T-cell (primary cell): ENCODE measurements around the gene IYD. TPM values are rescaled to one million over a fixed set of nuclear protein-coding genes. Genes with fewer than 3 reads are reported as not detected.

Source experiments
- ATAC-seq, 4 experiments: fragments of 200-7000 bp in 3 of 4; fragments of 150-1000 bp in 1 of 4; cut with Tn5 transposase; replicated peaks in 1 of 4; 1 replicate in 3 of 4; 2 replicates in 1 of 4; pipeline ENCODE4 v1.10.0; 2021; ENCODE audit warnings: moderate library complexity in 3 of 4, mild to moderate bottlenecking in 2 of 4, moderate number of reproducible peaks in 1 of 4
- CTCF ChIA-PET, 2 donors: fragments of 300-600 bp; sonication (Branson Sonifier 250); formaldehyde crosslinking; loops; one replicate each; lab custom pipeline; 2022; ENCODE audit warnings: antibody characterized with exemption in 2 of 2; lab: Charles Lee
- POLR2A ChIA-PET, 2 donors: fragments of 300-600 bp; sonication (Branson Sonifier 250); formaldehyde crosslinking; loops; one replicate each; lab custom pipeline; 2022; ENCODE audit warnings: antibody characterized with exemption in 2 of 2; lab: Charles Lee
- DNase-seq, 35 experiments: peaks; one replicate each; pipeline versions ENCODE4 v3.0.0 to v3.0.0-alpha.2; 2013 to 2023
- H3K27ac ChIP-seq: one replicate; pipeline ENCODE4 v1.5.1; 2013; ENCODE audit warnings: low read length
- H3K27me3 ChIP-seq, 2 experiments: replicated peaks in 1 of 2; 1 replicate in 1 of 2; 2 replicates in 1 of 2; pipeline versions ENCODE4 v1.6.1 to v1.7.0; 2013; ENCODE audit warnings: low read length in 1 of 2, mixed read lengths in 1 of 2; ENCODE audit not compliant: control insufficient read depth in 2 of 2, insufficient read depth in 2 of 2; ENCODE audit errors: extremely low read depth in 1 of 2
- H3K36me3 ChIP-seq, 2 donors: 1 replicate in 1 of 2; 2 replicates in 1 of 2; pipeline versions ENCODE4 v1.6.1 to v1.7.0; 2013; ENCODE audit warnings: low read length in 1 of 2; ENCODE audit not compliant: control insufficient read depth in 2 of 2, insufficient read depth in 1 of 2; ENCODE audit errors: extremely low read depth in 1 of 2
- H3K4me1 ChIP-seq, 2 experiments: 1 replicate in 1 of 2; 2 replicates in 1 of 2; pipeline versions ENCODE4 v1.6.1 to v1.7.0; 2013; ENCODE audit warnings: low read length in 2 of 2, mixed read lengths in 1 of 2; ENCODE audit not compliant: insufficient read depth in 2 of 2, control insufficient read depth in 1 of 2; ENCODE audit errors: extremely low read depth in 1 of 2
- H3K4me3 ChIP-seq, 2 donors: 1 replicate in 1 of 2; 2 replicates in 1 of 2; pipeline versions ENCODE4 v1.5.1 to v1.7.0; 2013; ENCODE audit warnings: mild to moderate bottlenecking in 2 of 2, low read length in 1 of 2, moderate library complexity in 1 of 2; ENCODE audit not compliant: control insufficient read depth in 1 of 2; ENCODE audit errors: extremely low read depth in 1 of 2
- H3K9me3 ChIP-seq: 2 replicates; pipeline ENCODE4 v1.7.0; 2013
- H3K27ac Mint-ChIP-seq, 2 donors: one replicate each; pipeline ENCODE4 v1.8.0; 2020 to 2021; ENCODE audit warnings: mild to moderate bottlenecking in 2 of 2, mixed read lengths in 2 of 2
- H3K27me3 Mint-ChIP-seq, 2 donors: one replicate each; pipeline ENCODE4 v1.8.0; 2021 to 2022; ENCODE audit warnings: mixed read lengths in 2 of 2
- H3K36me3 Mint-ChIP-seq: one replicate; pipeline ENCODE4 v1.8.0; 2021; ENCODE audit warnings: mixed read lengths
- H3K4me1 Mint-ChIP-seq, 3 donors: one replicate each; pipeline ENCODE4 v1.8.0; 2020 to 2022; ENCODE audit warnings: mixed read lengths in 3 of 3, mild to moderate bottlenecking in 1 of 3
- H3K4me3 Mint-ChIP-seq, 3 donors: one replicate each; pipeline ENCODE4 v1.8.0; 2020 to 2022; ENCODE audit warnings: mild to moderate bottlenecking in 3 of 3, mixed read lengths in 3 of 3, moderate library complexity in 3 of 3
- H3K9me3 Mint-ChIP-seq, 3 donors: one replicate each; pipeline ENCODE4 v1.8.0; 2020 to 2022; ENCODE audit warnings: mixed read lengths in 3 of 3
- whole genome bisulfite sequencing: methylation state at CpG from one replicate; pipeline ENCODE4 v1.1.5; 2013; ENCODE audit warnings: missing lambda C conversion rate; ENCODE audit not compliant: insufficient coverage; 5-methylcytosine and 5-hydroxymethylcytosine counted together
- total RNA-seq, 35 experiments: library from RNA in 6 of 35; stranded (reverse) in 6 of 35; fragments of 120-200 nt in 1 of 35; gene quantifications; one replicate each; pipeline versions ENCODE4 v1.2.1 to v1.2.4 and lab custom pipeline; 2013 to 2026

IYD gene
- total RNA-seq, 5 donors from 2014 or later (not counting 1 experiment from before 2014, with no cell fraction given) = not detected

DNA sequence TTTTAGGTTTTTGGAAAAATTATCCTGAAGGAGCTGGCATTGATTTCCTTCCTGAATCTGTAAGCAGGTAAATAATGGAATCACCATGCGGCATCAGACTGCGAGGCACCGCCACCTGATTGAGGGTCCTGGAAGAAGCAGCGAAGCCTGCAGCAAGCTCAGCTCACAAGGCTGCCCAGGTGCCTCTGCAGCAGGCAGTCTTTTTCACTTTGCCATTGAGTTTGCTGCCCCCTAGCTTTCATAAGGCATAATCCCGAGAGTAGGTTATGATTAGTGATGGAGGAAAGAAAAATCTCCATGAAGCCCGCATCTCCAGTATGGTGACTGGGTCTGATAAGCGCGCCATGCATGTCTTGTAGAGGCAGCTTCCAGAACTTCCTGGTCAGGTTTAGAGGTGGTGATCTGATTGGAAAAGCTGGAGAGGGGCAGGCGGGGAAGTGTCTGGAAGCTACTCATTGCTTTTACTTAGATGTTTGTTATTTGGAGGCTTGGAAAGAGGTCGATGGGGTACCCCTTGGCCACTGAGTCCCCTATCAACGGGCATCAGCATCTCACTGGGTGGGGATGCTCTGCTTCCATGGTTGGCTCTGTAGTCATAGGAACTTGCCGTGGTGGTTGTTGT, 26.7 kb downstream of the IYD start:
- no peak overlapping the region for H3K27ac ChIP-seq
- H3K4me1 ChIP-seq = no peaks in the 10 kb centered on the region
- H3K36me3 Mint-ChIP-seq = no peaks in the 10 kb centered on the region
- H3K9me3 ChIP-seq = no peaks in the 10 kb centered on the region
- ChIA-PET POLR2A (interaction anchor here in 1 of 2 donors (0.6 kb wide), 1 partner anchor 142 kb away, joined by 3 read pairs; no protein-coding TSS in a partner anchor), CTCF (interaction anchor here (0.6 to 2.7 kb wide), 15 partner anchors 9 to 470 kb away, joined by 3 to 8 read pairs (median 5); partner anchors contain the start of gene MTHFD1L (in 1 of the 2))
- 25% methylated on average over 7 of the region's 12 CpGs for WGBS
- DNase-seq = peak in 11 of 35 experiments; percentile 7 to 59 (median 16)
- no peak overlapping the region for H3K27ac Mint-ChIP-seq
- no peaks in the 10 kb centered on the region for H3K9me3 Mint-ChIP-seq
- no peaks in the 10 kb centered on the region for H3K4me1 Mint-ChIP-seq
- H3K36me3 ChIP-seq = no peaks in the 10 kb centered on the region
- peak in 3 of 4 experiments; percentile 37 to 38 (median 37) for ATAC-seq
- no peak overlapping the region for H3K4me3 ChIP-seq
- peaks cover 0 to 17% of the 10 kb centered on the region in 2 experiments for H3K27me3 ChIP-seq
- H3K4me3 Mint-ChIP-seq = no peak overlapping the region
- peaks cover 1 to 6% of the 10 kb centered on the region in 2 donors for H3K27me3 Mint-ChIP-seq

DNA sequence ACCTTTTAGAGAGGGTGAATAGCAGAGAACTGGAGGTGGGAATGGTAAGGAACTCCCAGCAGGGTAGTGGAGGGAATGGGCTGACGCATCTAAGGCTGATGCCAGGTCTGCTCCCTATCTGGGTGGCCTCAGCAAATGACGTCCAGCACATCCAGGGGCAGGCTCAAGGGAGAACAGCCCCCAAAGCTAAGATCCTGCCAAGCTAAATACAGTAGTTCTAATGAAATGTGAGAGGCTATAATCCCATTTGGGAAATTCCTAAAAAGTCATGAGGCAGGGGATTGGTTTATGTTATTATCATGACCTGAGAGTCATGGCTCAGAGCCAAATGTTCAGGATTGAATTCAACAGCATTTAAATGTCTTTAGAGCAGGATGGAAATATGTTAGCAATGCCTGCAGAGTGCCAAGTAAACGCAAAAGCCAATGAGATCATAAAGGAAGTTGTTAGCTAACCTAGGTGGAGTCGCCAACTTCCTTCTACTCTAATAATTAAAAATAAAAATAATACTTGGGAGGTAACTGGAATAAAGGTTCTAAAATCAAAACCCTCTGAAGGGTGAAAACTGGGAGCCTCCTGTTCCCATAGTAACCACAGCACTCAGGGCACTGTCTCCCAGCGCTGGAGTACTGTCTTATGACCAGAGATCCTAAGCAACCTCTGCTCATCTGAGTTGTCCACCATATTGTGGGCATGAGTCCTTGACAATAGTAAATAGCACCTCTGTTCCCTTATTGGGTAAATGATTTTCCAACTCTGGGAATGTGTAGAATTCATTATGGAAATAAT, 34.8 kb downstream of the IYD start:
- H3K4me3 Mint-ChIP-seq = no peak overlapping the region
- 75% methylated on average over 2 of the region's 5 CpGs for WGBS
- Histone ChIP-seq H3K27me3 (peaks cover 0 to 14% of the 10 kb centered on the region in 2 experiments), H3K4me3 (no peak overlapping the region), H3K4me1 (no peaks in the 10 kb centered on the region), H3K36me3 (no peaks in the 10 kb centered on the region), H3K9me3 (no peaks in the 10 kb centered on the region), H3K27ac (no peak overlapping the region)
- DNase-seq = no peak
- CTCF ChIA-PET = interaction anchor here (0.6 to 1.6 kb wide), 2 partner anchors 8 to 14 kb away, joined by 3 to 8 read pairs; no protein-coding TSS in a partner anchor
- H3K4me1 Mint-ChIP-seq = no peaks in the 10 kb centered on the region
- H3K36me3 Mint-ChIP-seq = no peaks in the 10 kb centered on the region
- POLR2A ChIA-PET = no interaction called here
- peaks cover 33 to 44% of the 10 kb centered on the region in 2 donors for H3K27me3 Mint-ChIP-seq
- no peak overlapping the region for H3K27ac Mint-ChIP-seq
- peaks cover 4 to 19% (median 7%) of the 10 kb centered on the region in 3 donors for H3K9me3 Mint-ChIP-seq
- ATAC-seq = no peak

DNA sequence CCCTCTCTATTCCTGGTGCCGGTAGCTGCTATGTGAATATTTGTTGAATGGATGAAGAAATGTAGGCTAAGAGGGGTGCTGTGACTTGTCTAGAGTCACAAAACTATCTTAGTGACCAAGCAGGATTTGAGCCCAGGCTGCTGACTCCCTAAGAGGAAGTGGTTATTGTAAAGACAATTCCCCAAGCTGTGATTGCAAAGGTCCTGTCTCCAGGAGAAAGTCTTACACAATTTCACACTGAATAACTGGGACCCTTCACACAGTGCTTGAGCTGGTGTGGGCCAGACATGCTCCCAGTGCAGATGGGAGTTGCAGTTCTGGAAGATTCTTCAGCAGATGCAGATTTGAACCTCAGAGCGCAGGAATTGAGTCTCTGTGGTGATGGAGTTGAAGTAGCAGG, 38.1 kb downstream of the IYD start:
- Mint-ChIP-seq H3K4me1 (no peaks in the 10 kb centered on the region), H3K27me3 (peaks cover 42 to 48% of the 10 kb centered on the region in 2 donors), H3K9me3 (peaks cover 4 to 19% (median 7%) of the 10 kb centered on the region in 3 donors), H3K36me3 (no peaks in the 10 kb centered on the region), H3K27ac (no peak overlapping the region), H3K4me3 (no peak overlapping the region)
- Histone ChIP-seq H3K9me3 (no peaks in the 10 kb centered on the region), H3K27ac (no peak overlapping the region), H3K36me3 (no peaks in the 10 kb centered on the region), H3K27me3 (peaks cover 0 to 20% of the 10 kb centered on the region in 2 experiments), H3K4me3 (no peak overlapping the region), H3K4me1 (no peaks in the 10 kb centered on the region)
- POLR2A ChIA-PET = no interaction called here
- CTCF ChIA-PET = no interaction called here
- no peak for ATAC-seq
- 44% methylated on average over 1 of the region's 2 CpGs for WGBS
- DNase-seq = no peak

DNA sequence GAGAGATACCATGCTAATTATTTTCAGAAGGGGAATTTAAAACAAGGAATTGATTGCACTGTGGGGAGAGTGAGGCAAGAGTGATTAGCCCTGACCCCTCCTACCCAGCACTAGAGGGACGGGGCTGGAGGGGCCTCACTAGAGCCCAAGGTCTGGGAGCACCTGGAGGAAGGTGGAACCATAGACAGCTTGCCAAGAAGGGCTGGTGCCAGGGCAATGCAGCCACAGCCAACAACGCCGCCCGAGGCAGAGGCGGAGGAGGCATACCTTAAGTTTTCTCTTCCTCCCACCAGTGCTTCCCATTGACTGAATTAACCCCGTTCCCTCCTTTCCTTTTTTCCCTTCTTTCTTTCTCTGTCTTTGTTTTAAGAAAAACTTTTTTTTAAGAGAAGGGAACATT, 40.0 kb downstream of the IYD start:
- no peaks in the 10 kb centered on the region for H3K36me3 ChIP-seq
- CTCF ChIA-PET = interaction anchor here in 1 of 2 donors (1.7 kb wide), 1 partner anchor 10 kb away, joined by 4 read pairs; no protein-coding TSS in a partner anchor
- Mint-ChIP-seq H3K27ac (no peak overlapping the region), H3K36me3 (no peaks in the 10 kb centered on the region), H3K4me3 (no peak overlapping the region), H3K9me3 (peaks cover 4 to 19% (median 7%) of the 10 kb centered on the region in 3 donors), H3K4me1 (no peaks in the 10 kb centered on the region), H3K27me3 (peaks cover 48% of the 10 kb centered on the region in 2 donors)
- H3K27ac ChIP-seq = no peak overlapping the region
- no CpG with 5 or more reads among the region's 6 CpGs for whole genome bisulfite sequencing
- no peak overlapping the region for H3K4me3 ChIP-seq
- no peaks in the 10 kb centered on the region for H3K4me1 ChIP-seq
- ATAC-seq = no peak
- peaks cover 0 to 18% of the 10 kb centered on the region in 2 experiments for H3K27me3 ChIP-seq
- POLR2A ChIA-PET = no interaction called here
- DNase-seq = no peak
- H3K9me3 ChIP-seq = no peaks in the 10 kb centered on the region

DNA sequence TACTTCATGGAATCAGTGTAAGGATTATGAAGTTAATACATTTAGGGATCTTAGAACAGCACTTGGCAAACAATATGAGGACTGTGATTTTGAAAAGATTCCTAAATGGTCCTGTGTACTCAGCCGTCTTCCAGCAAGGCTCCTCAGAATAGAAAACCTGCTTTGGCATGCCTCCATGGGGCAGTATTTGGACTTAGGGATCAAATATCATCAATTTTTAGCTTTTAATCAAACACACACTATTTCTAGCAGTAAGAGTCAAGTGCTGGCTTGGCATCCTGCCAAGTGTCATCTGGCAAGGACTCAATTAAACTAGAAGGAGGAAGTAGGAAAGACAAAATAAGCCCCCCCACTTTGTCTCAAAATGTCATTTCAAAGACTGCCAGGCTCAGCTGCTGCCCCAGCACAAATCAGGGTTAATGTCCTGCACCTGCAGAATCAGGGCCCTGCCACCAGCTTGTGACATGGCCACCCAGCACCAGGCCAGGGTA, 40.8 kb downstream of the IYD start:
- CTCF ChIA-PET = interaction anchor here (0.7 to 1.8 kb wide), 3 partner anchors 11 to 19 kb away, joined by 3 to 4 read pairs (median 4); no protein-coding TSS in a partner anchor
- no CpG with 5 or more reads among the region's 1 CpG for WGBS
- H3K27ac Mint-ChIP-seq = no peak overlapping the region
- Histone ChIP-seq H3K9me3 (no peaks in the 10 kb centered on the region), H3K36me3 (no peaks in the 10 kb centered on the region), H3K4me3 (no peak overlapping the region), H3K27ac (no peak overlapping the region), H3K27me3 (peaks cover 0 to 21% of the 10 kb centered on the region in 2 experiments), H3K4me1 (no peaks in the 10 kb centered on the region)
- ATAC-seq (no peak), DNase-seq (peak in 3 of 35 experiments; percentile 8 to 20 (median 16))
- H3K27me3 Mint-ChIP-seq = peaks cover 49 to 51% of the 10 kb centered on the region in 2 donors
- no peaks in the 10 kb centered on the region for H3K4me1 Mint-ChIP-seq
- H3K4me3 Mint-ChIP-seq = no peak overlapping the region
- H3K9me3 Mint-ChIP-seq = peaks cover 4 to 19% (median 7%) of the 10 kb centered on the region in 3 donors
- POLR2A ChIA-PET = no interaction called here
- H3K36me3 Mint-ChIP-seq = no peaks in the 10 kb centered on the region

DNA sequence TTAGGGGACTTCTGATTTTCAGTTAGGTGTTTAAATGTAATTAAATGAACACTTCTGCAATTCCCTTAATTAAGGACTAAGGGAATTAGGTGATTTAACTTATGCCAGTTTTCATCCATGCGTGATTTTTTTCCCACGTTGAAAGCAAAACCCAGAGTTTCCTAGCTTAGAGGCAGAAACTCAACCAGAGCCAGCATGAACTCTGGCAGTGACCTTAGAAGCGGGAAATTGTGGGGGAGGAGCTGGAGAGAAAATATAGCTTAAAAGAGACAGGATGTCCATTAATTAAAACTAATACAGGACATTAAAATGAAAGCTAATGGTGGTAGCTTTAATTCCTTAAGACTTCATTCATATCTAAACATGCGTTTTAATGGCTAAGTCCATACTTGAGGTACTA, 41.6 kb downstream of the IYD start:
- Histone ChIP-seq H3K27me3 (peaks cover 0 to 21% of the 10 kb centered on the region in 2 experiments), H3K9me3 (no peaks in the 10 kb centered on the region), H3K4me3 (no peak overlapping the region), H3K36me3 (no peaks in the 10 kb centered on the region), H3K4me1 (no peaks in the 10 kb centered on the region), H3K27ac (no peak overlapping the region)
- no peak overlapping the region for H3K27ac Mint-ChIP-seq
- H3K4me3 Mint-ChIP-seq = no peak overlapping the region
- ChIA-PET CTCF (interaction anchor here (1.2 to 1.8 kb wide), 2 partner anchors 10 to 14 kb away, joined by 4 read pairs; no protein-coding TSS in a partner anchor), POLR2A (no interaction called here)
- H3K4me1 Mint-ChIP-seq = no peaks in the 10 kb centered on the region
- DNase-seq (no peak), ATAC-seq (no peak)
- peaks cover 54 to 57% of the 10 kb centered on the region in 2 donors for H3K27me3 Mint-ChIP-seq
- no peaks in the 10 kb centered on the region for H3K36me3 Mint-ChIP-seq
- 100% methylated on average over 2 of the region's 4 CpGs for WGBS
- peaks cover under 1 to 12% (median under 1%) of the 10 kb centered on the region in 3 donors for H3K9me3 Mint-ChIP-seq
